Sigmoid colon (tissue), 7 donors: ENCODE data around the gene TLR9. TPM values are rescaled to one million over a fixed set of nuclear protein-coding genes. Genes with fewer than 3 reads are reported as not detected.
"Not testable (repeated sequence)": the region's sequence is repeated elsewhere in the genome, so short reads cannot be mapped to it uniquely, and the experiment has no call there.

Experiments
- DNase-seq: peaks from one replicate; pipeline ENCODE4 v3.0.0-alpha.2; 2019
- H3K27ac ChIP-seq, 4 donors: fragments of 200-600 bp; sonication (generic); one replicate each; pipeline ENCODE4 v1.5.1; 2016 to 2019; ENCODE audit warnings: mild to moderate bottlenecking in 1 of 4
- H3K27me3 ChIP-seq, 3 donors: fragments of 200-600 bp; sonication (generic); one replicate each; pipeline ENCODE4 v1.5.1; 2019; ENCODE audit warnings: mild to moderate bottlenecking in 1 of 3
- H3K36me3 ChIP-seq, 4 donors: fragments of 200-600 bp; sonication (generic); one replicate each; pipeline ENCODE4 v1.5.1; 2016 to 2019
- H3K4me1 ChIP-seq, 4 donors: fragments of 200-600 bp; sonication (generic); one replicate each; pipeline ENCODE4 v1.5.1; 2017 to 2019
- H3K4me3 ChIP-seq, 4 donors: fragments of 200-600 bp; sonication (generic); one replicate each; pipeline ENCODE4 v1.5.1; 2017 to 2019; ENCODE audit warnings: mild to moderate bottlenecking in 2 of 4, moderate library complexity in 1 of 4
- H3K9me3 ChIP-seq, 4 donors: fragments of 200-600 bp in 3 of 4; sonication (generic) in 3 of 4; one replicate each; pipeline versions ENCODE4 v1.5.1 to v1.6.1; 2013 to 2019
- EP300 ChIP-seq, 4 donors: sonication (generic); formaldehyde crosslinking; IDR thresholded peaks; one replicate each; pipeline ENCODE4 v1.6.1; 2017; ENCODE audit warnings: antibody characterized with exemption in 4 of 4
- POLR2A ChIP-seq, 2 donors: fragments of 450-650 bp; IDR thresholded peaks; one replicate each; pipeline ENCODE4 v1.6.1; 2016; ENCODE audit warnings: antibody characterized with exemption in 2 of 2, mild to moderate bottlenecking in 2 of 2, moderate library complexity in 2 of 2
- POLR2AphosphoS5 ChIP-seq, 4 donors: sonication (generic); formaldehyde crosslinking; IDR thresholded peaks; one replicate each; pipeline ENCODE4 v1.6.1; 2017; ENCODE audit warnings: antibody characterized with exemption in 4 of 4
- WGBS, 2 donors: extraction: QIAGEN DNeasy Blood & Tissue Kit; methylation state at CpG; one replicate each; pipeline ENCODE4 v1.1.7; 2013; 5-methylcytosine and 5-hydroxymethylcytosine counted together
- intact Hi-C: fragments of 100-400 bp; cut with DNase I; formaldehyde crosslinking; loops from one replicate; pipeline ENCODE4 v1.15.1; 2023
- polyA plus RNA-seq, 3 donors: library from polyadenylated mRNA; stranded (reverse); fragments of 200-250 nt; gene quantifications; one replicate each; pipeline ENCODE4 v1.2.3, GENCODE V29; 2013
- total RNA-seq, 4 donors: library from RNA; depleted of rRNA; stranded (reverse); fragments of >200 nt; gene quantifications; one replicate each; pipeline ENCODE4 v1.1.0, GENCODE V29; 2016
- TF ChIP-seq, protein P1 (sequence below), 4 experiments: fragments of 450-650 bp in 3 of 4; fragments of 200-600 bp in 1 of 4; IDR thresholded peaks; one replicate each; pipeline ENCODE4 v1.5.1; 2016 to 2019; ENCODE audit warnings: antibody characterized with exemption in 4 of 4, mild to moderate bottlenecking in 3 of 4, moderate library complexity in 2 of 4
- donor health status: healthy with polysubstance abuse.
- donor health status: Bipolar disorder and iron deficiency.
- donor health status: healthy.

Gene TLR9
- total and polyA plus RNA-seq, 7 donors = 0.54 to 0.98 (median 0.55) TPM; not detected in 4

- intact Hi-C loops = no loop called here
These were observed 42.8 kb downstream of the TLR9 start for GRCh38 chr3:52182691-52183090.

GRCh38 chr3:52182196-52182595 lies 43.2 kb downstream of the TLR9 start:
- no peak for DNase-seq
- Histone ChIP-seq H3K9me3 (no peaks in the 10 kb centered on the region), H3K36me3 (no peaks in the 10 kb centered on the region), H3K4me3 (no peak overlapping the region), H3K4me1 (no peaks in the 10 kb centered on the region), H3K27ac (no peak overlapping the region), H3K27me3 (no peaks in the 10 kb centered on the region)
- TF ChIP-seq, protein P1, sequence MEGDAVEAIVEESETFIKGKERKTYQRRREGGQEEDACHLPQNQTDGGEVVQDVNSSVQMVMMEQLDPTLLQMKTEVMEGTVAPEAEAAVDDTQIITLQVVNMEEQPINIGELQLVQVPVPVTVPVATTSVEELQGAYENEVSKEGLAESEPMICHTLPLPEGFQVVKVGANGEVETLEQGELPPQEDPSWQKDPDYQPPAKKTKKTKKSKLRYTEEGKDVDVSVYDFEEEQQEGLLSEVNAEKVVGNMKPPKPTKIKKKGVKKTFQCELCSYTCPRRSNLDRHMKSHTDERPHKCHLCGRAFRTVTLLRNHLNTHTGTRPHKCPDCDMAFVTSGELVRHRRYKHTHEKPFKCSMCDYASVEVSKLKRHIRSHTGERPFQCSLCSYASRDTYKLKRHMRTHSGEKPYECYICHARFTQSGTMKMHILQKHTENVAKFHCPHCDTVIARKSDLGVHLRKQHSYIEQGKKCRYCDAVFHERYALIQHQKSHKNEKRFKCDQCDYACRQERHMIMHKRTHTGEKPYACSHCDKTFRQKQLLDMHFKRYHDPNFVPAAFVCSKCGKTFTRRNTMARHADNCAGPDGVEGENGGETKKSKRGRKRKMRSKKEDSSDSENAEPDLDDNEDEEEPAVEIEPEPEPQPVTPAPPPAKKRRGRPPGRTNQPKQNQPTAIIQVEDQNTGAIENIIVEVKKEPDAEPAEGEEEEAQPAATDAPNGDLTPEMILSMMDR (IDR thresholded peaks at IDR 0.05) = no peak
- TF ChIP-seq EP300 (IDR thresholded peaks at IDR 0.05) (no peak), POLR2AphosphoS5 (IDR thresholded peaks at IDR 0.05) (no peak), POLR2A (IDR thresholded peaks at IDR 0.05) (no peak)
- intact Hi-C loops = no loop called here
- 83 to 89% methylated on average over 5 of the region's 5 CpGs for WGBS, 2 donors

More at GRCh38 chr3:52182691-52183090, 42.8 kb downstream of the TLR9 start:
- TF ChIP-seq, protein P1 (IDR thresholded peaks at IDR 0.05) = no peak
- TF ChIP-seq POLR2AphosphoS5 (IDR thresholded peaks at IDR 0.05) = no peak
- TF ChIP-seq POLR2A (IDR thresholded peaks at IDR 0.05) = no peak
- no peak for TF ChIP-seq EP300 (IDR thresholded peaks at IDR 0.05)
- 88 to 93% methylated on average over 4 of the region's 4 CpGs for WGBS, 2 donors
- H3K9me3 ChIP-seq = no peaks in the 10 kb centered on the region
- H3K4me1 ChIP-seq = no peaks in the 10 kb centered on the region
- H3K4me3 ChIP-seq = no peak overlapping the region
- no peak overlapping the region for H3K27ac ChIP-seq
- no peaks in the 10 kb centered on the region for H3K27me3 ChIP-seq
- no peaks in the 10 kb centered on the region for H3K36me3 ChIP-seq
- no peak for DNase-seq

GRCh38 chr3:52181543-52181942 lies 43.9 kb downstream of the TLR9 start:
- TF ChIP-seq, protein P1 (IDR thresholded peaks at IDR 0.05) = no peak
- TF ChIP-seq EP300 (IDR thresholded peaks at IDR 0.05) (no peak), POLR2AphosphoS5 (IDR thresholded peaks at IDR 0.05) (no peak), POLR2A (IDR thresholded peaks at IDR 0.05) (no peak)
- 83 to 89% methylated on average over 4 of the region's 4 CpGs for WGBS, 2 donors
- no peaks in the 10 kb centered on the region for H3K4me1 ChIP-seq
- DNase-seq = no peak
- no peaks in the 10 kb centered on the region for H3K9me3 ChIP-seq
- H3K36me3 ChIP-seq = no peaks in the 10 kb centered on the region
- no peaks in the 10 kb centered on the region for H3K27me3 ChIP-seq
- H3K27ac ChIP-seq = no peak overlapping the region
- intact Hi-C loops = no loop called here
- H3K4me3 ChIP-seq = no peak overlapping the region

- H3K4me1 ChIP-seq = no peaks in the 10 kb centered on the region
- WGBS, 2 donors = 92 to 95% methylated on average over 1 of the region's 1 CpG
- H3K27me3 ChIP-seq = no peaks in the 10 kb centered on the region
- H3K27ac ChIP-seq = no peak overlapping the region
- TF ChIP-seq, protein P1 (IDR thresholded peaks at IDR 0.05) = no peak
- TF ChIP-seq POLR2AphosphoS5 (IDR thresholded peaks at IDR 0.05) (no peak), POLR2A (IDR thresholded peaks at IDR 0.05) (no peak), EP300 (IDR thresholded peaks at IDR 0.05) (no peak)
- no peak overlapping the region for H3K4me3 ChIP-seq
- DNase-seq = no peak
- intact Hi-C loops = no loop called here
- no peaks in the 10 kb centered on the region for H3K9me3 ChIP-seq
- H3K36me3 ChIP-seq = no peaks in the 10 kb centered on the region
These were observed 46.9 kb downstream of the TLR9 start for GRCh38 chr3:52178537-52178936.

DNA sequence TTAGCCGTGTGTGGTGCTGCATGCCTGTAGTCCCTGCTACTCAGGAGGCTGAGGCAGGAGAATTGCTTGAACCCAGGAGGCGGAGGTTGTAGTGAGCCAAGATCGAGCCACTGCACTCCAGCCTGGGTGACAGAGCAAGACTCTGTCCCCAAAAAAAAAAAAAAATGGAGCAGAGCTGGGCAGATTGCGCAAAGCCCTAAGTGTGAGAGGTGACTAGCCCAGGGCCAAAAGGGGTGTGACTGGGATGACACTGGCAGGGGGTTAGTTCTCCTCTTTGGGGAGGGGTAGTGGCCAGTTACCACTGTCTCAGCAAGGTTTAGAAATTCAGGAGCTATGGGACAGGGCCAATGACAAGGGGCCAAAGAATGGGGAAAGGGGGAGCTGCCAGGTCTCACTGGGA lies 47.3 kb downstream of the TLR9 start:
- H3K4me1 ChIP-seq, H3K9me3 ChIP-seq, H3K27me3 ChIP-seq, intact Hi-C loops, H3K36me3 ChIP-seq, H3K27ac ChIP-seq, H3K4me3 ChIP-seq, DNase-seq: not testable (repeated sequence)
- WGBS, 2 donors = 94 to 95% methylated on average over 4 of the region's 4 CpGs
